ENCODE data around the gene UTF1.

Gene UTF1

GRCh38 chr10:133196936-133197758, 32.9 kb upstream of the UTF1 start:
- DNase-seq: no peak

GRCh38 chr10:133197786-133198185, 32.2 kb upstream of the UTF1 start:
- DNase-seq: no peak

- DNase-seq: no peak
Observed at GRCh38 chr10:133198206-133198605, 31.8 kb upstream of the UTF1 start.

- DNase-seq: no peak
Observed at GRCh38 chr10:133198621-133199487, 31.2 kb upstream of the UTF1 start.

GRCh38 chr10:133199488-133199885, 30.5 kb upstream of the UTF1 start:
- no peak for DNase-seq

- DNase-seq: no peak
Observed at GRCh38 chr10:133199992-133200611, 29.9 kb upstream of the UTF1 start.

- no peak for DNase-seq
Observed at GRCh38 chr10:133200621-133201031, 29.4 kb upstream of the UTF1 start.

- DNase-seq: no peak
Observed at GRCh38 chr10:133201151-133201947, 28.7 kb upstream of the UTF1 start.

GRCh38 chr10:133201948-133202725, 27.9 kb upstream of the UTF1 start:
- no peak for DNase-seq

GRCh38 chr10:133202778-133203651, 27.0 kb upstream of the UTF1 start:
- no peak for DNase-seq

GRCh38 chr10:133203652-133204195, 26.3 kb upstream of the UTF1 start:
- no peak for DNase-seq

- DNase-seq: no peak
Observed at GRCh38 chr10:133204226-133205015, 25.6 kb upstream of the UTF1 start.

- no peak for DNase-seq
Observed at GRCh38 chr10:133205146-133205545, 24.9 kb upstream of the UTF1 start.

GRCh38 chr10:133206356-133207040, 23.5 kb upstream of the UTF1 start:
- DNase-seq: no peak

GRCh38 chr10:133207041-133207600, 22.9 kb upstream of the UTF1 start:
- DNase-seq: no peak

GRCh38 chr10:133207627-133208026, 22.4 kb upstream of the UTF1 start:
- no peak for DNase-seq

GRCh38 chr10:133208466-133208865, 21.6 kb upstream of the UTF1 start:
- no peak for DNase-seq

GRCh38 chr10:133209117-133209516, 20.9 kb upstream of the UTF1 start:
- DNase-seq: no peak

- DNase-seq: no peak
Observed at GRCh38 chr10:133209641-133210040, 20.4 kb upstream of the UTF1 start.
